ENCODE data around the gene NUBPL.

- TF ChIP-seq GATA3 (IDR thresholded peaks at IDR 0.05; ENCODE audit: low read depth, low read length): no peak
- TF ChIP-seq GATA2 (IDR thresholded peaks at IDR 0.05; ENCODE audit: low read depth, low read length): no peak
Observed at GRCh38 chr14:31592122-31592521, 30.9 kb downstream of the NUBPL start.

All from SH-SY5Y (cell line).